ENCODE measurements around the gene AKT3. TPM values are rescaled to one million over a fixed set of nuclear protein-coding genes. Genes with fewer than 3 reads are reported as not detected.

AKT3 gene
- total and polyA plus RNA-seq, 7 donors: 2.1 to 105 (median 66.4) TPM

- no peak for DNase-seq
- intact Hi-C loops (cut with DNase I): no loop called here
- Histone ChIP-seq H3K27me3 (no peaks in the 10 kb centered on the region), H3K27ac (no peak overlapping the region), H3K36me3 (no peaks in the 10 kb centered on the region), H3K4me1 (peaks cover 0 to 26% (median 20%) of the 10 kb centered on the region in 4 donors), H3K9me3 (no peaks in the 10 kb centered on the region), H3K4me3 (no peak overlapping the region)
- TF ChIP-seq POLR2AphosphoS5 (IDR thresholded peaks at IDR 0.05): no peak
- no peak for TF ChIP-seq EP300 (IDR thresholded peaks at IDR 0.05)
- TF ChIP-seq POLR2A (IDR thresholded peaks at IDR 0.05): no peak
- TF ChIP-seq CTCF (IDR thresholded peaks at IDR 0.05): no peak
- WGBS, 2 donors: 92 to 99% methylated on average over 3 of the region's 3 CpGs
These were observed 380.5 kb downstream of the AKT3 start for GRCh38 chr1:243469497-243469896.

GRCh38 chr1:243465738-243466137 lies 384.3 kb downstream of the AKT3 start:
- H3K36me3 ChIP-seq: peaks cover 0 to 5% (median 0%) of the 10 kb centered on the region in 4 donors
- intact Hi-C loops (cut with DNase I): no loop called here
- 79 to 85% methylated on average over 5 of the region's 5 CpGs for WGBS, 2 donors
- TF ChIP-seq CTCF (IDR thresholded peaks at IDR 0.05) (no peak), EP300 (IDR thresholded peaks at IDR 0.05) (no peak), POLR2AphosphoS5 (IDR thresholded peaks at IDR 0.05) (no peak), POLR2A (IDR thresholded peaks at IDR 0.05) (no peak)
- no peaks in the 10 kb centered on the region for H3K9me3 ChIP-seq
- H3K27me3 ChIP-seq: no peaks in the 10 kb centered on the region
- H3K27ac ChIP-seq: no peak overlapping the region
- no peak for DNase-seq
- no peaks in the 10 kb centered on the region for H3K4me1 ChIP-seq
- no peak overlapping the region for H3K4me3 ChIP-seq

- Histone ChIP-seq H3K9me3 (no peaks in the 10 kb centered on the region), H3K27me3 (no peaks in the 10 kb centered on the region), H3K4me3 (no peak overlapping the region), H3K27ac (no peak overlapping the region), H3K36me3 (peaks cover 0 to 5% (median 0%) of the 10 kb centered on the region in 4 donors), H3K4me1 (no peaks in the 10 kb centered on the region)
- intact Hi-C loops (cut with DNase I): no loop called here
- TF ChIP-seq EP300 (IDR thresholded peaks at IDR 0.05) (no peak), POLR2AphosphoS5 (IDR thresholded peaks at IDR 0.05) (no peak), POLR2A (IDR thresholded peaks at IDR 0.05) (no peak), CTCF (IDR thresholded peaks at IDR 0.05) (no peak)
- DNase-seq: no peak
- 96 to 98% methylated on average over 5 of the region's 5 CpGs for WGBS, 2 donors
These were observed 385.0 kb downstream of the AKT3 start for GRCh38 chr1:243465081-243465480.

GRCh38 chr1:243462929-243463697 lies 386.9 kb downstream of the AKT3 start:
- H3K4me1 ChIP-seq: no peaks in the 10 kb centered on the region
- TF ChIP-seq POLR2AphosphoS5 (IDR thresholded peaks at IDR 0.05): no peak
- no peak for TF ChIP-seq EP300 (IDR thresholded peaks at IDR 0.05)
- no peak for TF ChIP-seq POLR2A (IDR thresholded peaks at IDR 0.05)
- no peak for TF ChIP-seq CTCF (IDR thresholded peaks at IDR 0.05)
- intact Hi-C loops (cut with DNase I): no loop called here
- H3K27me3 ChIP-seq: no peaks in the 10 kb centered on the region
- H3K9me3 ChIP-seq: no peaks in the 10 kb centered on the region
- DNase-seq: no peak
- 93 to 100% methylated on average over 1 of the region's 1 CpG for WGBS, 2 donors
- H3K4me3 ChIP-seq: no peak overlapping the region
- H3K27ac ChIP-seq: no peak overlapping the region
- peaks cover 0 to 5% (median 0%) of the 10 kb centered on the region in 4 donors for H3K36me3 ChIP-seq

Data from sigmoid colon (tissue), 7 donors.